ENCODE measurements around the gene AFAP1L1.

The AFAP1L1 gene

GRCh38 chr5:149285153-149285552 is 13.5 kb downstream of the AFAP1L1 start:
- H3K27ac ChIP-seq: no peak overlapping the region
- no peak for TF ChIP-seq CTCF (IDR thresholded peaks at IDR 0.05)

GRCh38 chr5:149288436-149288835 is 16.8 kb downstream of the AFAP1L1 start:
- no peak for TF ChIP-seq CTCF (IDR thresholded peaks at IDR 0.05)
- Histone ChIP-seq H3K9me3 (no peaks in the 10 kb centered on the region), H3K4me1 (ENCODE audit: control insufficient read depth in 1 of 2, insufficient read depth in 1 of 2, low read depth in 1 of 2, low read length in 1 of 2) (peaks cover 7 to 11% of the 10 kb centered on the region in 2 experiments), H3K27me3 (peaks cover 4% of the 10 kb centered on the region), H3K36me3 (no peaks in the 10 kb centered on the region), H3K27ac (no peak overlapping the region), H3K4me3 (ENCODE audit: low read depth in 1 of 2, low read length in 1 of 2) (no peak overlapping the region)

More at GRCh38 chr5:149285153-149285552, 13.5 kb downstream of the AFAP1L1 start:
- H3K36me3 ChIP-seq: no peaks in the 10 kb centered on the region
- H3K4me3 ChIP-seq (ENCODE audit: low read depth in 1 of 2, low read length in 1 of 2): no peak overlapping the region
- no peaks in the 10 kb centered on the region for H3K27me3 ChIP-seq
- no peaks in the 10 kb centered on the region for H3K9me3 ChIP-seq
- peaks cover 7 to 11% of the 10 kb centered on the region in 2 experiments for H3K4me1 ChIP-seq (ENCODE audit: control insufficient read depth in 1 of 2, insufficient read depth in 1 of 2, low read depth in 1 of 2, low read length in 1 of 2)

GRCh38 chr5:149289301-149289700 is 17.6 kb downstream of the AFAP1L1 start:
- H3K9me3 ChIP-seq: no peaks in the 10 kb centered on the region
- TF ChIP-seq CTCF (IDR thresholded peaks at IDR 0.05): no peak
- H3K4me1 ChIP-seq (ENCODE audit: control insufficient read depth in 1 of 2, insufficient read depth in 1 of 2, low read depth in 1 of 2, low read length in 1 of 2): peaks cover 7 to 11% of the 10 kb centered on the region in 2 experiments
- no peak overlapping the region for H3K4me3 ChIP-seq (ENCODE audit: low read depth in 1 of 2, low read length in 1 of 2)
- no peak overlapping the region for H3K27ac ChIP-seq
- H3K27me3 ChIP-seq: peaks cover 4% of the 10 kb centered on the region
- no peaks in the 10 kb centered on the region for H3K36me3 ChIP-seq

- Histone ChIP-seq H3K4me3 (ENCODE audit: low read depth in 1 of 2, low read length in 1 of 2) (no peak overlapping the region), H3K9me3 (no peaks in the 10 kb centered on the region), H3K4me1 (ENCODE audit: control insufficient read depth in 1 of 2, insufficient read depth in 1 of 2, low read depth in 1 of 2, low read length in 1 of 2) (no peaks in the 10 kb centered on the region), H3K36me3 (no peaks in the 10 kb centered on the region), H3K27ac (no peak overlapping the region), H3K27me3 (peaks cover 28% of the 10 kb centered on the region)
- TF ChIP-seq CTCF (IDR thresholded peaks at IDR 0.05): no peak
Measured at GRCh38 chr5:149294872-149295829, 23.5 kb downstream of the AFAP1L1 start.

DNA sequence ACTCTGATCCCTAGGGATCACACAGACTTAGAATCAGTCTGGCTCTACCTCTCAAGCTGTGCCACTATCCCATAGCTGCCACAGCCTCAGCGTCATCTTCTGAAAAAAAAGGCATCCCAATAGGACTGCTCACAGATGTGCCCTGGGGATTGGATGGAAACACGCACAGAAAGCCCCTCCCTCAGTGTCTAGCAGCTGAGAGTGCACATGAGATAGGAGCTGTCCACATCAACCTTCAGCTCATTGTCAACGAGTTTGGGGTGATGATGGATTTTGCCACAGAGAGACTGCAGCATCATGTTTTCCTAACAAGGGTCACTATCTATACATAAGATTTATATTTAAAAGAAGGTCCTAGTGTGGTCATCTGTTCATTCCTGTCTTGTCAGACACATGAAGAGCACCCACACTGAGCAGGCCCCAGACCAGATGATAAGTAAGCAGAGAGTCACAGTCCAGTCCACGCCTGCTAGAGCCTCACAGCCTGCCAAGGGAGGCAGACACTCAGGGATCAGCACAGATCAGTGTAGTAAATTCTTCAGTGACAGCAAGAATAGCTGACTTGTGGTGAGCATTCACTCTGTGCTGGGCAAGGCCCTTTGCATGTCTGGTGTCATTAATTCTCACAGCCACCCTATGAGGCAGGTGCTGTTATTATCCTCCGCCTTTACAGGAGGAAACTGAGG is 25.8 kb downstream of the AFAP1L1 start:
- Histone ChIP-seq H3K27ac (no peak overlapping the region), H3K4me1 (ENCODE audit: control insufficient read depth in 1 of 2, insufficient read depth in 1 of 2, low read depth in 1 of 2, low read length in 1 of 2) (no peaks in the 10 kb centered on the region), H3K36me3 (no peaks in the 10 kb centered on the region), H3K4me3 (ENCODE audit: low read depth in 1 of 2, low read length in 1 of 2) (no peak overlapping the region), H3K27me3 (peaks cover 33% of the 10 kb centered on the region), H3K9me3 (no peaks in the 10 kb centered on the region)
- no peak for TF ChIP-seq CTCF (IDR thresholded peaks at IDR 0.05)

All from neutrophil (primary cell).